Nephron progenitor cell (in vitro differentiated cells): Measurements from ENCODE around the gene MACF1.
A peak's percentile ranks its signal among the peaks of the same experiment; 100 is the strongest.
"Not testable (repeated sequence)": the region's sequence is repeated elsewhere in the genome, so short reads cannot be mapped to it uniquely, and the experiment has no call there.

ENCODE experiments used
- DNase-seq: peaks from one replicate; pipeline ENCODE4 v3.0.0; 2021
- H3K27ac Mint-ChIP-seq: 2 replicates; pipeline ENCODE4 v1.8.0; 2021; ENCODE audit warnings: mild to moderate bottlenecking, moderate library complexity, mixed read lengths
- H3K27me3 Mint-ChIP-seq: 2 replicates; pipeline ENCODE4 v1.8.0; 2021; ENCODE audit warnings: mild to moderate bottlenecking, low read depth, mixed read lengths; ENCODE audit not compliant: poor library complexity
- H3K36me3 Mint-ChIP-seq: 2 replicates; pipeline ENCODE4 v1.8.0; 2021; ENCODE audit warnings: low read depth, mixed read lengths
- H3K4me1 Mint-ChIP-seq: 2 replicates; pipeline ENCODE4 v1.8.0; 2021; ENCODE audit warnings: mixed read lengths
- H3K4me3 Mint-ChIP-seq: 2 replicates; pipeline ENCODE4 v1.8.0; 2021; ENCODE audit warnings: mild to moderate bottlenecking, moderate library complexity, mixed read lengths
- H3K9me3 Mint-ChIP-seq: 2 replicates; pipeline ENCODE4 v1.8.0; 2021; ENCODE audit warnings: mild to moderate bottlenecking, moderate library complexity, mixed read lengths
- CTCF ChIP-seq: fragments of 200-600 bp; sonication (generic); IDR thresholded peaks from 2 replicates; pipeline ENCODE4 v1.5.0; 2021; ENCODE audit warnings: antibody characterized with exemption

Gene MACF1

GRCh38 chr1:39505289-39505688 lies 300.8 kb downstream of the MACF1 start:
- Mint-ChIP-seq H3K9me3 (peaks cover 4% of the 10 kb centered on the region), H3K4me3 (no peak overlapping the region), H3K27me3 (peaks cover 21% of the 10 kb centered on the region), H3K36me3 (no peaks in the 10 kb centered on the region), H3K27ac (no peak overlapping the region), H3K4me1 (peaks cover 40% of the 10 kb centered on the region)
- no peak for DNase-seq
- no peak for TF ChIP-seq CTCF

- H3K27ac Mint-ChIP-seq: no peak overlapping the region
- H3K4me1 Mint-ChIP-seq: peaks cover 32% of the 10 kb centered on the region
- H3K9me3 Mint-ChIP-seq: peaks cover 2% of the 10 kb centered on the region
- H3K36me3 Mint-ChIP-seq: no peaks in the 10 kb centered on the region
- peak overlapping the region; percentile 39 for H3K4me3 Mint-ChIP-seq
- no peak for TF ChIP-seq CTCF
- DNase-seq: peak; percentile 33
- H3K27me3 Mint-ChIP-seq: peaks cover 17% of the 10 kb centered on the region
These were observed 302.9 kb downstream of the MACF1 start for GRCh38 chr1:39507230-39507928.

GRCh38 chr1:39508266-39508665 lies 303.8 kb downstream of the MACF1 start:
- H3K9me3 Mint-ChIP-seq: no peaks in the 10 kb centered on the region
- H3K36me3 Mint-ChIP-seq: no peaks in the 10 kb centered on the region
- peaks cover 19% of the 10 kb centered on the region for H3K27me3 Mint-ChIP-seq
- no peak overlapping the region for H3K27ac Mint-ChIP-seq
- no peak for TF ChIP-seq CTCF
- no peak for DNase-seq
- no peak overlapping the region for H3K4me3 Mint-ChIP-seq
- H3K4me1 Mint-ChIP-seq: peaks cover 32% of the 10 kb centered on the region

GRCh38 chr1:39508857-39509305 lies 304.4 kb downstream of the MACF1 start:
- Mint-ChIP-seq H3K27me3 (peaks cover 24% of the 10 kb centered on the region), H3K4me1 (peaks cover 32% of the 10 kb centered on the region), H3K27ac (no peak overlapping the region), H3K4me3 (no peak overlapping the region), H3K36me3 (no peaks in the 10 kb centered on the region), H3K9me3 (no peaks in the 10 kb centered on the region)
- no peak for DNase-seq
- TF ChIP-seq CTCF: no peak

GRCh38 chr1:39509360-39510009 lies 305.0 kb downstream of the MACF1 start:
- Mint-ChIP-seq H3K4me1 (peaks cover 32% of the 10 kb centered on the region), H3K36me3 (no peaks in the 10 kb centered on the region), H3K9me3 (no peaks in the 10 kb centered on the region), H3K27ac (no peak overlapping the region), H3K4me3 (no peak overlapping the region), H3K27me3 (peaks cover 24% of the 10 kb centered on the region)
- no peak for TF ChIP-seq CTCF
- no peak for DNase-seq

GRCh38 chr1:39510570-39511186 lies 306.2 kb downstream of the MACF1 start:
- DNase-seq, H3K27ac Mint-ChIP-seq, H3K36me3 Mint-ChIP-seq, H3K4me3 Mint-ChIP-seq, H3K9me3 Mint-ChIP-seq: not testable (repeated sequence)
- peaks cover 28% of the 10 kb centered on the region for H3K27me3 Mint-ChIP-seq
- peaks cover 32% of the 10 kb centered on the region for H3K4me1 Mint-ChIP-seq

GRCh38 chr1:39511477-39511876 lies 307.0 kb downstream of the MACF1 start:
- Mint-ChIP-seq H3K27me3 (peaks cover 28% of the 10 kb centered on the region), H3K4me1 (peaks cover 32% of the 10 kb centered on the region)
- H3K27ac Mint-ChIP-seq, H3K9me3 Mint-ChIP-seq, H3K36me3 Mint-ChIP-seq, DNase-seq, H3K4me3 Mint-ChIP-seq: not testable (repeated sequence)

GRCh38 chr1:39512234-39512847 lies 307.8 kb downstream of the MACF1 start:
- not testable (repeated sequence) for H3K27ac Mint-ChIP-seq, DNase-seq, H3K36me3 Mint-ChIP-seq, H3K4me3 Mint-ChIP-seq, H3K9me3 Mint-ChIP-seq
- H3K27me3 Mint-ChIP-seq: peaks cover 30% of the 10 kb centered on the region
- H3K4me1 Mint-ChIP-seq: peaks cover 29% of the 10 kb centered on the region

- not testable (repeated sequence) for H3K36me3 Mint-ChIP-seq, H3K4me3 Mint-ChIP-seq, H3K27ac Mint-ChIP-seq, H3K9me3 Mint-ChIP-seq
- H3K4me1 Mint-ChIP-seq: peaks cover 11% of the 10 kb centered on the region
- peak; percentile 44 for DNase-seq
- peaks cover 20% of the 10 kb centered on the region for H3K27me3 Mint-ChIP-seq
These were observed 310.2 kb downstream of the MACF1 start for GRCh38 chr1:39514710-39515124.
